HepG2 (cell line): Measurements from ENCODE around the gene ENHO. TPM values are rescaled to one million over a fixed set of nuclear protein-coding genes. Genes with fewer than 3 reads are reported as not detected.

ENCODE experiments used
- MXD4 ChIP-seq: IDR thresholded peaks from 2 replicates; pipeline ENCODE4 v1.6.1; 2016; ENCODE audit warnings: mild to moderate bottlenecking, missing biosample characterization, missing genetic modification reagents
- SMARCE1 ChIP-seq: fragments of 450-650 bp; IDR thresholded peaks from 2 replicates; pipeline ENCODE4 v1.6.1; 2017; ENCODE audit warnings: borderline replicate concordance
- ZFYVE20 ChIP-seq: sonication (generic); formaldehyde crosslinking; IDR thresholded peaks from 2 replicates; pipeline ENCODE4 v1.8.0; 2023; ENCODE audit warnings: low read depth, mild to moderate bottlenecking, moderate library complexity, missing genetic modification reagents, borderline replicate concordance
- ZNF678 ChIP-seq: sonication (generic); formaldehyde crosslinking; IDR thresholded peaks from 2 replicates; pipeline ENCODE4 v1.4.0; 2020; ENCODE audit warnings: mild to moderate bottlenecking, missing genetic modification reagents
- polyA plus RNA-seq, 8 experiments: library from polyadenylated mRNA; depleted of rRNA in 3 of 8; stranded (reverse) in 7 of 8; unstranded in 1 of 8; fragments of >200 nt; fragmentation: Illumina TruSeq in 4 of 8; extraction: Trizol in 4 of 8; gene quantifications; 2 replicates each; pipeline versions ENCODE4 v1.2.1 to v1.2.3, GENCODE V29; 2011 to 2016; ENCODE audit warnings: low read depth in 4 of 8, missing spikeins in 1 of 8, mixed read lengths in 1 of 8; ENCODE audit not compliant: insufficient read depth in 1 of 8
- total RNA-seq, 5 experiments: library from RNA; depleted of rRNA; stranded (reverse); fragments of >200 nt; fragmentation: Illumina TruSeq; extraction: Trizol; gene quantifications; 2 replicates each; pipeline ENCODE4 v1.2.3, GENCODE V29; 2016; ENCODE audit warnings: low read depth in 1 of 5
- TF ChIP-seq, protein P1 (sequence below): sonication (generic); formaldehyde crosslinking; IDR thresholded peaks from 2 replicates; pipeline ENCODE4 v1.4.0; 2020; ENCODE audit warnings: missing genetic modification reagents, borderline replicate concordance
- TF ChIP-seq, protein P2 (sequence below): sonication (generic); formaldehyde crosslinking; IDR thresholded peaks from 2 replicates; pipeline ENCODE4 v1.5.0; 2020; ENCODE audit warnings: missing genetic modification reagents
- TF ChIP-seq, protein P3 (sequence below): sonication (generic); formaldehyde crosslinking; IDR thresholded peaks from 2 replicates; pipeline ENCODE4 v1.5.0; 2020; ENCODE audit warnings: mild to moderate bottlenecking, missing genetic modification reagents, borderline replicate concordance
- TF ChIP-seq, protein P4 (sequence below): sonication (generic); formaldehyde crosslinking; IDR thresholded peaks from 2 replicates; pipeline ENCODE4 v1.9.0; 2021; ENCODE audit warnings: mild to moderate bottlenecking, missing genetic modification reagents
- TF ChIP-seq, protein P5 (sequence below): sonication (generic); formaldehyde crosslinking; IDR thresholded peaks from 2 replicates; pipeline ENCODE4 v1.5.1; 2020; ENCODE audit warnings: mild to moderate bottlenecking, missing genetic modification reagents, moderate library complexity

The ENHO gene
- total and polyA plus RNA-seq, 2 of the 13 experiments (the other 11 are each of a cell fraction or from before 2014, with no cell fraction given), result 0.08 to 0.60 TPM

DNA sequence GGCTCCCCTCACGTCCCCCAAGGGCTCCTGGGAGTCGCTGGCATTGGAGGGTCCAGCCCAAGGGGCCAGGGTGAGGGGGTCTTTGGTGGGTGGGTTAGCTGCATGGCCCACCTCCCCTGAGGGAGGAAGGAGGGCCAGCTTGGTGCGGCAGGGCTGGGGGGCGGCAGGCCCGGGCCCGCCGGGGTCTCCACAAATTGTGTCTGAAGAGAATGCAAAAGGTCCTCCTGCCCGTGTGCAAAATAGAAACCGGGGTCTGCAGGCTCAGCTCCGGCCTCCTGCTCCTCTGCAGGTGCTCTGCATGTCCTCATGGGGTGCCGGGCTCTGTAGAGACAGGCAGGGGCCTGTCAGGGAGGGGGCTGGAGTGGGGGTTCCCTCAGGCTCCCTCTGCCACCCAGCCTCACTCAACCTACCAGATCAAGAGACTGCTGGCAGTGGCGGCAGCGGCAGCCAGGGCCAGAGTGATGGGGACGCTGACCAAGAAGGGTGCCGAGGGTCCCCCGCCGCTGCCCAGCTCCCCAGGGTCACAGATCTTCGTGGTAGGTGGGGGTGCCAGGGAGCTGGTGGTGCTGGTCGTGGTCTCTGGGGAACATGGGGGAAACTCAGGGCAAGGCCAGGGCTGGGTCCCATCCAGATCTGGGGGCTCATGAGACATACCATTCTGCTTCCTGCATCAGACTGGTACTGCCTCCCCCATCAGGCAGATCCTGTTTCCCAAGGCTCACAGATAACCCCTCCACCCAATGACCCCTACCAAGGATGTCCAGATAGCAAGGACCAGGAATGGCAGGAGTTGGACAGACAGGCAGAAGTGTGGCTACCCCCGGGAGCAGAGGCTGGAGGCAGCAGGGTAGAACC is 29.2 kb upstream of the ENHO start (continued):
- TF ChIP-seq, protein P1, sequence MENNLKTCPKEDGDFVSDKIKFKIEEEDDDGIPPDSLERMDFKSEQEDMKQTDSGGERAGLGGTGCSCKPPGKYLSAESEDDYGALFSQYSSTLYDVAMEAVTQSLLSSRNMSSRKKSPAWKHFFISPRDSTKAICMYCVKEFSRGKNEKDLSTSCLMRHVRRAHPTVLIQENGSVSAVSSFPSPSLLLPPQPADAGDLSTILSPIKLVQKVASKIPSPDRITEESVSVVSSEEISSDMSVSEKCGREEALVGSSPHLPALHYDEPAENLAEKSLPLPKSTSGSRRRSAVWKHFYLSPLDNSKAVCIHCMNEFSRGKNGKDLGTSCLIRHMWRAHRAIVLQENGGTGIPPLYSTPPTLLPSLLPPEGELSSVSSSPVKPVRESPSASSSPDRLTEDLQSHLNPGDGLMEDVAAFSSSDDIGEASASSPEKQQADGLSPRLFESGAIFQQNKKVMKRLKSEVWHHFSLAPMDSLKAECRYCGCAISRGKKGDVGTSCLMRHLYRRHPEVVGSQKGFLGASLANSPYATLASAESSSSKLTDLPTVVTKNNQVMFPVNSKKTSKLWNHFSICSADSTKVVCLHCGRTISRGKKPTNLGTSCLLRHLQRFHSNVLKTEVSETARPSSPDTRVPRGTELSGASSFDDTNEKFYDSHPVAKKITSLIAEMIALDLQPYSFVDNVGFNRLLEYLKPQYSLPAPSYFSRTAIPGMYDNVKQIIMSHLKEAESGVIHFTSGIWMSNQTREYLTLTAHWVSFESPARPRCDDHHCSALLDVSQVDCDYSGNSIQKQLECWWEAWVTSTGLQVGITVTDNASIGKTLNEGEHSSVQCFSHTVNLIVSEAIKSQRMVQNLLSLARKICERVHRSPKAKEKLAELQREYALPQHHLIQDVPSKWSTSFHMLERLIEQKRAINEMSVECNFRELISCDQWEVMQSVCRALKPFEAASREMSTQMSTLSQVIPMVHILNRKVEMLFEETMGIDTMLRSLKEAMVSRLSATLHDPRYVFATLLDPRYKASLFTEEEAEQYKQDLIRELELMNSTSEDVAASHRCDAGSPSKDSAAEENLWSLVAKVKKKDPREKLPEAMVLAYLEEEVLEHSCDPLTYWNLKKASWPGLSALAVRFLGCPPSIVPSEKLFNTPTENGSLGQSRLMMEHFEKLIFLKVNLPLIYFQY (CRISPR knock-in tag), result no peak
- TF ChIP-seq, protein P2, sequence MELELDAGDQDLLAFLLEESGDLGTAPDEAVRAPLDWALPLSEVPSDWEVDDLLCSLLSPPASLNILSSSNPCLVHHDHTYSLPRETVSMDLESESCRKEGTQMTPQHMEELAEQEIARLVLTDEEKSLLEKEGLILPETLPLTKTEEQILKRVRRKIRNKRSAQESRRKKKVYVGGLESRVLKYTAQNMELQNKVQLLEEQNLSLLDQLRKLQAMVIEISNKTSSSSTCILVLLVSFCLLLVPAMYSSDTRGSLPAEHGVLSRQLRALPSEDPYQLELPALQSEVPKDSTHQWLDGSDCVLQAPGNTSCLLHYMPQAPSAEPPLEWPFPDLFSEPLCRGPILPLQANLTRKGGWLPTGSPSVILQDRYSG (CRISPR knock-in tag), result no peak
- TF ChIP-seq, protein P3, sequence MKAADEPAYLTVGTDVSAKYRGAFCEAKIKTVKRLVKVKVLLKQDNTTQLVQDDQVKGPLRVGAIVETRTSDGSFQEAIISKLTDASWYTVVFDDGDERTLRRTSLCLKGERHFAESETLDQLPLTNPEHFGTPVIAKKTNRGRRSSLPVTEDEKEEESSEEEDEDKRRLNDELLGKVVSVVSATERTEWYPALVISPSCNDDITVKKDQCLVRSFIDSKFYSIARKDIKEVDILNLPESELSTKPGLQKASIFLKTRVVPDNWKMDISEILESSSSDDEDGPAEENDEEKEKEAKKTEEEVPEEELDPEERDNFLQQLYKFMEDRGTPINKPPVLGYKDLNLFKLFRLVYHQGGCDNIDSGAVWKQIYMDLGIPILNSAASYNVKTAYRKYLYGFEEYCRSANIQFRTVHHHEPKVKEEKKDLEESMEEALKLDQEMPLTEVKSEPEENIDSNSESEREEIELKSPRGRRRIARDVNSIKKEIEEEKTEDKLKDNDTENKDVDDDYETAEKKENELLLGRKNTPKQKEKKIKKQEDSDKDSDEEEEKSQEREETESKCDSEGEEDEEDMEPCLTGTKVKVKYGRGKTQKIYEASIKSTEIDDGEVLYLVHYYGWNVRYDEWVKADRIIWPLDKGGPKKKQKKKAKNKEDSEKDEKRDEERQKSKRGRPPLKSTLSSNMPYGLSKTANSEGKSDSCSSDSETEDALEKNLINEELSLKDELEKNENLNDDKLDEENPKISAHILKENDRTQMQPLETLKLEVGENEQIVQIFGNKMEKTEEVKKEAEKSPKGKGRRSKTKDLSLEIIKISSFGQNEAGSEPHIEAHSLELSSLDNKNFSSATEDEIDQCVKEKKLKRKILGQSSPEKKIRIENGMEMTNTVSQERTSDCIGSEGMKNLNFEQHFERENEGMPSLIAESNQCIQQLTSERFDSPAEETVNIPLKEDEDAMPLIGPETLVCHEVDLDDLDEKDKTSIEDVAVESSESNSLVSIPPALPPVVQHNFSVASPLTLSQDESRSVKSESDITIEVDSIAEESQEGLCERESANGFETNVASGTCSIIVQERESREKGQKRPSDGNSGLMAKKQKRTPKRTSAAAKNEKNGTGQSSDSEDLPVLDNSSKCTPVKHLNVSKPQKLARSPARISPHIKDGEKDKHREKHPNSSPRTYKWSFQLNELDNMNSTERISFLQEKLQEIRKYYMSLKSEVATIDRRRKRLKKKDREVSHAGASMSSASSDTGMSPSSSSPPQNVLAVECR (CRISPR knock-in tag), result no peak
- TF ChIP-seq ZNF678 (no peak), SMARCE1 (no peak), ZFYVE20 (CRISPR knock-in tag) (no peak), MXD4 (CRISPR knock-in tag) (no peak)
- TF ChIP-seq, protein P4, sequence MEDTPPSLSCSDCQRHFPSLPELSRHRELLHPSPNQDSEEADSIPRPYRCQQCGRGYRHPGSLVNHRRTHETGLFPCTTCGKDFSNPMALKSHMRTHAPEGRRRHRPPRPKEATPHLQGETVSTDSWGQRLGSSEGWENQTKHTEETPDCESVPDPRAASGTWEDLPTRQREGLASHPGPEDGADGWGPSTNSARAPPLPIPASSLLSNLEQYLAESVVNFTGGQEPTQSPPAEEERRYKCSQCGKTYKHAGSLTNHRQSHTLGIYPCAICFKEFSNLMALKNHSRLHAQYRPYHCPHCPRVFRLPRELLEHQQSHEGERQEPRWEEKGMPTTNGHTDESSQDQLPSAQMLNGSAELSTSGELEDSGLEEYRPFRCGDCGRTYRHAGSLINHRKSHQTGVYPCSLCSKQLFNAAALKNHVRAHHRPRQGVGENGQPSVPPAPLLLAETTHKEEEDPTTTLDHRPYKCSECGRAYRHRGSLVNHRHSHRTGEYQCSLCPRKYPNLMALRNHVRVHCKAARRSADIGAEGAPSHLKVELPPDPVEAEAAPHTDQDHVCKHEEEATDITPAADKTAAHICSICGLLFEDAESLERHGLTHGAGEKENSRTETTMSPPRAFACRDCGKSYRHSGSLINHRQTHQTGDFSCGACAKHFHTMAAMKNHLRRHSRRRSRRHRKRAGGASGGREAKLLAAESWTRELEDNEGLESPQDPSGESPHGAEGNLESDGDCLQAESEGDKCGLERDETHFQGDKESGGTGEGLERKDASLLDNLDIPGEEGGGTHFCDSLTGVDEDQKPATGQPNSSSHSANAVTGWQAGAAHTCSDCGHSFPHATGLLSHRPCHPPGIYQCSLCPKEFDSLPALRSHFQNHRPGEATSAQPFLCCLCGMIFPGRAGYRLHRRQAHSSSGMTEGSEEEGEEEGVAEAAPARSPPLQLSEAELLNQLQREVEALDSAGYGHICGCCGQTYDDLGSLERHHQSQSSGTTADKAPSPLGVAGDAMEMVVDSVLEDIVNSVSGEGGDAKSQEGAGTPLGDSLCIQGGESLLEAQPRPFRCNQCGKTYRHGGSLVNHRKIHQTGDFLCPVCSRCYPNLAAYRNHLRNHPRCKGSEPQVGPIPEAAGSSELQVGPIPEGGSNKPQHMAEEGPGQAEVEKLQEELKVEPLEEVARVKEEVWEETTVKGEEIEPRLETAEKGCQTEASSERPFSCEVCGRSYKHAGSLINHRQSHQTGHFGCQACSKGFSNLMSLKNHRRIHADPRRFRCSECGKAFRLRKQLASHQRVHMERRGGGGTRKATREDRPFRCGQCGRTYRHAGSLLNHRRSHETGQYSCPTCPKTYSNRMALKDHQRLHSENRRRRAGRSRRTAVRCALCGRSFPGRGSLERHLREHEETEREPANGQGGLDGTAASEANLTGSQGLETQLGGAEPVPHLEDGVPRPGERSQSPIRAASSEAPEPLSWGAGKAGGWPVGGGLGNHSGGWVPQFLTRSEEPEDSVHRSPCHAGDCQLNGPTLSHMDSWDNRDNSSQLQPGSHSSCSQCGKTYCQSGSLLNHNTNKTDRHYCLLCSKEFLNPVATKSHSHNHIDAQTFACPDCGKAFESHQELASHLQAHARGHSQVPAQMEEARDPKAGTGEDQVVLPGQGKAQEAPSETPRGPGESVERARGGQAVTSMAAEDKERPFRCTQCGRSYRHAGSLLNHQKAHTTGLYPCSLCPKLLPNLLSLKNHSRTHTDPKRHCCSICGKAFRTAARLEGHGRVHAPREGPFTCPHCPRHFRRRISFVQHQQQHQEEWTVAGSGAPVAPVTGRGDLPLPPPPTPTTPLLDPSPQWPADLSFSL, result no peak
- TF ChIP-seq, protein P5, sequence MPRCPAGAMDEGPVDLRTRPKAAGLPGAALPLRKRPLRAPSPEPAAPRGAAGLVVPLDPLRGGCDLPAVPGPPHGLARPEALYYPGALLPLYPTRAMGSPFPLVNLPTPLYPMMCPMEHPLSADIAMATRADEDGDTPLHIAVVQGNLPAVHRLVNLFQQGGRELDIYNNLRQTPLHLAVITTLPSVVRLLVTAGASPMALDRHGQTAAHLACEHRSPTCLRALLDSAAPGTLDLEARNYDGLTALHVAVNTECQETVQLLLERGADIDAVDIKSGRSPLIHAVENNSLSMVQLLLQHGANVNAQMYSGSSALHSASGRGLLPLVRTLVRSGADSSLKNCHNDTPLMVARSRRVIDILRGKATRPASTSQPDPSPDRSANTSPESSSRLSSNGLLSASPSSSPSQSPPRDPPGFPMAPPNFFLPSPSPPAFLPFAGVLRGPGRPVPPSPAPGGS, result no peak
